Spleen (tissue), 11 donors: ENCODE results near the gene SSTR4. TPM values are rescaled to one million over a fixed set of nuclear protein-coding genes. Genes with fewer than 3 reads are reported as not detected.

ENCODE experiments used
- DNase-seq: peaks from one replicate; pipeline ENCODE4 v3.0.0-alpha.2; 2020
- H3K27ac ChIP-seq, 8 donors: fragments of 200-600 bp; sonication (generic) in 7 of 8; 1 replicate in 4 of 8; 2 replicates in 4 of 8; pipeline versions ENCODE4 v1.5.0 to v1.8.0; 2016 to 2021; ENCODE audit warnings: inconsistent platforms in 4 of 8, mild to moderate bottlenecking in 4 of 8, moderate library complexity in 1 of 8
- H3K27me3 ChIP-seq, 7 donors: fragments of 200-600 bp; sonication (generic) in 6 of 7; replicated peaks in 1 of 7; 1 replicate in 4 of 7; 2 replicates in 3 of 7; pipeline versions ENCODE4 v1.5.0 to v1.8.0; 2016 to 2021; ENCODE audit warnings: inconsistent platforms in 3 of 7, mild to moderate bottlenecking in 1 of 7
- H3K36me3 ChIP-seq, 6 donors: fragments of 200-600 bp; sonication (generic) in 5 of 6; 1 replicate in 4 of 6; 2 replicates in 2 of 6; pipeline versions ENCODE4 v1.5.0 to v1.8.0; 2016 to 2021; ENCODE audit warnings: inconsistent platforms in 2 of 6
- H3K4me1 ChIP-seq, 6 donors: fragments of 200-600 bp; sonication (generic) in 5 of 6; 1 replicate in 3 of 6; 2 replicates in 3 of 6; pipeline versions ENCODE4 v1.5.0 to v1.8.0; 2016 to 2021; ENCODE audit warnings: inconsistent platforms in 3 of 6
- H3K4me3 ChIP-seq, 8 donors: fragments of 200-600 bp; sonication (generic) in 7 of 8; 1 replicate in 4 of 8; 2 replicates in 4 of 8; pipeline versions ENCODE4 v1.5.0 to v1.8.0; 2016 to 2021; ENCODE audit warnings: inconsistent platforms in 4 of 8, mild to moderate bottlenecking in 4 of 8, moderate library complexity in 2 of 8
- H3K9me3 ChIP-seq, 8 donors: fragments of 200-600 bp; sonication (generic) in 7 of 8; 1 replicate in 4 of 8; 2 replicates in 4 of 8; pipeline versions ENCODE4 v1.5.0 to v1.8.0; 2016 to 2021; ENCODE audit warnings: inconsistent platforms in 4 of 8
- POLR2A ChIP-seq, 3 donors: fragments of 450-650 bp; IDR thresholded peaks; one replicate each; pipeline ENCODE4 v1.5.1; 2017; ENCODE audit warnings: antibody characterized with exemption in 3 of 3, mild to moderate bottlenecking in 1 of 3
- POLR2AphosphoS5 ChIP-seq, 3 donors: sonication (generic); formaldehyde crosslinking; IDR thresholded peaks; one replicate each; pipeline ENCODE4 v1.5.1; 2017; ENCODE audit warnings: antibody characterized with exemption in 3 of 3
- WGBS, 5 donors: extraction: QIAGEN DNeasy Blood & Tissue Kit in 3 of 5; methylation state at CpG; one replicate each; pipeline versions ENCODE4 v1.1.5 to v1.1.7; 2013 to 2018; 5-methylcytosine and 5-hydroxymethylcytosine counted together
- intact Hi-C: fragments of 100-400 bp; cut with DNase I; formaldehyde crosslinking; loops from one replicate; pipeline ENCODE4 v1.15.0; 2023; ENCODE audit warnings: low total_unique reads
- polyA plus RNA-seq, 3 donors: library from polyadenylated mRNA; stranded (reverse); fragments of 200-250 nt; gene quantifications; one replicate each; pipeline ENCODE4 v1.2.1, GENCODE V29; 2013
- total RNA-seq, 7 donors: library from RNA; depleted of rRNA in 3 of 7; stranded (reverse); fragments of >200 nt in 3 of 7; fragmentation: NEBNext Ultra II Directional in 4 of 7; extraction: Animal tissue kit (Norgen Biotek cat#: 25700) in 4 of 7; gene quantifications; one replicate each; pipeline versions ENCODE4 v1.1.0 to v1.2.1, GENCODE V29; 2016 to 2021
- TF ChIP-seq, protein P1 (sequence below), 11 experiments: fragments of 200-600 bp in 7 of 11; fragments of 450-650 bp in 4 of 11; sonication (generic) in 4 of 11; IDR thresholded peaks in 8 of 11; conservative IDR thresholded peaks in 3 of 11; 1 replicate in 7 of 11; 2 replicates in 4 of 11; pipeline versions ENCODE4 v1.4.0 to v1.8.0; 2016 to 2021; ENCODE audit warnings: antibody characterized with exemption in 11 of 11, inconsistent platforms in 4 of 11, mild to moderate bottlenecking in 1 of 11
- donor health status: healthy with polysubstance abuse.
- donor health status: DM: no; HTN: no; CAD: no; lungs with moderate emphysema.
- donor health status: DM: no; HTN: no; CAD: no.
- donor health status: Bipolar disorder and iron deficiency.
- donor health status: healthy.
- donor health status: DM: no; HTN: no; CAD: no.
- donor health status: DM: yes; HTN: yes; CAD: no.

SSTR4 gene
- total and polyA plus RNA-seq, 10 donors, result not detected

- no peak overlapping the region for H3K27ac ChIP-seq
- peaks cover 0 to 25% (median 4%) of the 10 kb centered on the region in 6 donors for H3K4me1 ChIP-seq
- intact Hi-C loops, result no loop called here
- no peaks in the 10 kb centered on the region for H3K36me3 ChIP-seq
- peaks cover 0 to 55% (median 16%) of the 10 kb centered on the region in 7 donors for H3K27me3 ChIP-seq
- WGBS, 5 donors, result 75 to 90% (median 81%) methylated on average over 1 to 4 of the region's 4 CpGs
- H3K9me3 ChIP-seq, result no peaks in the 10 kb centered on the region
- H3K4me3 ChIP-seq, result no peak overlapping the region
- DNase-seq, result no peak
- TF ChIP-seq, protein P1, sequence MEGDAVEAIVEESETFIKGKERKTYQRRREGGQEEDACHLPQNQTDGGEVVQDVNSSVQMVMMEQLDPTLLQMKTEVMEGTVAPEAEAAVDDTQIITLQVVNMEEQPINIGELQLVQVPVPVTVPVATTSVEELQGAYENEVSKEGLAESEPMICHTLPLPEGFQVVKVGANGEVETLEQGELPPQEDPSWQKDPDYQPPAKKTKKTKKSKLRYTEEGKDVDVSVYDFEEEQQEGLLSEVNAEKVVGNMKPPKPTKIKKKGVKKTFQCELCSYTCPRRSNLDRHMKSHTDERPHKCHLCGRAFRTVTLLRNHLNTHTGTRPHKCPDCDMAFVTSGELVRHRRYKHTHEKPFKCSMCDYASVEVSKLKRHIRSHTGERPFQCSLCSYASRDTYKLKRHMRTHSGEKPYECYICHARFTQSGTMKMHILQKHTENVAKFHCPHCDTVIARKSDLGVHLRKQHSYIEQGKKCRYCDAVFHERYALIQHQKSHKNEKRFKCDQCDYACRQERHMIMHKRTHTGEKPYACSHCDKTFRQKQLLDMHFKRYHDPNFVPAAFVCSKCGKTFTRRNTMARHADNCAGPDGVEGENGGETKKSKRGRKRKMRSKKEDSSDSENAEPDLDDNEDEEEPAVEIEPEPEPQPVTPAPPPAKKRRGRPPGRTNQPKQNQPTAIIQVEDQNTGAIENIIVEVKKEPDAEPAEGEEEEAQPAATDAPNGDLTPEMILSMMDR (IDR thresholded peaks at IDR 0.05 in 8 of 11, conservative IDR thresholded peaks at IDR 0.05 in 3 of 11), result no peak
- TF ChIP-seq POLR2AphosphoS5 (IDR thresholded peaks at IDR 0.05), result no peak
These were observed 1.2 kb upstream of the SSTR4 start for GRCh38 chr20:23033918-23034317.

DNA sequence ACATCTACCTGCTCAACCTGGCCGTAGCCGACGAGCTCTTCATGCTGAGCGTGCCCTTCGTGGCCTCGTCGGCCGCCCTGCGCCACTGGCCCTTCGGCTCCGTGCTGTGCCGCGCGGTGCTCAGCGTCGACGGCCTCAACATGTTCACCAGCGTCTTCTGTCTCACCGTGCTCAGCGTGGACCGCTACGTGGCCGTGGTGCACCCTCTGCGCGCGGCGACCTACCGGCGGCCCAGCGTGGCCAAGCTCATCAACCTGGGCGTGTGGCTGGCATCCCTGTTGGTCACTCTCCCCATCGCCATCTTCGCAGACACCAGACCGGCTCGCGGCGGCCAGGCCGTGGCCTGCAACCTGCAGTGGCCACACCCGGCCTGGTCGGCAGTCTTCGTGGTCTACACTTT, 619 bp downstream of the SSTR4 start:
- Histone ChIP-seq H3K4me1 (peaks cover 0 to 17% (median 4%) of the 10 kb centered on the region in 6 donors), H3K27ac (no peak overlapping the region), H3K4me3 (peak overlapping the region in 1 of 8 donors; percentile 46), H3K36me3 (no peaks in the 10 kb centered on the region), H3K27me3 (peaks cover 0 to 71% (median 16%) of the 10 kb centered on the region in 7 donors), H3K9me3 (no peaks in the 10 kb centered on the region)
- DNase-seq, result no peak
- WGBS, 5 donors, result 91 to 94% (median 93%) methylated on average over 39 to 41 of the region's 41 CpGs
- intact Hi-C loops, result no loop called here
- no peak for TF ChIP-seq POLR2AphosphoS5 (IDR thresholded peaks at IDR 0.05)

DNA sequence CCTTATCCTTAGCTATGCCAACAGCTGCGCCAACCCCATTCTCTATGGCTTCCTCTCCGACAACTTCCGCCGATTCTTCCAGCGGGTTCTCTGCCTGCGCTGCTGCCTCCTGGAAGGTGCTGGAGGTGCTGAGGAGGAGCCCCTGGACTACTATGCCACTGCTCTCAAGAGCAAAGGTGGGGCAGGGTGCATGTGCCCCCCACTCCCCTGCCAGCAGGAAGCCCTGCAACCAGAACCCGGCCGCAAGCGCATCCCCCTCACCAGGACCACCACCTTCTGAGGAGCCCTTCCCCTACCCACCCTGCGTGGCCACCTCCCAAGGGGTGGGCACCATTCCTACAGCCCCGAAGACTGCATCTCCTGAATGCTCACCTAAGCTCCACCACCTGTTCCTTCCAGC, 1.3 kb downstream of the SSTR4 start:
- H3K27me3 ChIP-seq, result peaks cover 0 to 71% (median 16%) of the 10 kb centered on the region in 7 donors
- no peaks in the 10 kb centered on the region for H3K9me3 ChIP-seq
- H3K36me3 ChIP-seq, result no peaks in the 10 kb centered on the region
- intact Hi-C loops, result no loop called here
- no peak overlapping the region for H3K4me3 ChIP-seq
- no peak for DNase-seq
- 87 to 97% (median 95%) methylated on average over 11 of the region's 11 CpGs for WGBS, 5 donors
- no peak for TF ChIP-seq POLR2A (IDR thresholded peaks at IDR 0.05)
- TF ChIP-seq, protein P1 (IDR thresholded peaks at IDR 0.05 in 8 of 11, conservative IDR thresholded peaks at IDR 0.05 in 3 of 11), result no peak
- TF ChIP-seq POLR2AphosphoS5 (IDR thresholded peaks at IDR 0.05), result no peak
- H3K4me1 ChIP-seq, result peaks cover 0 to 17% (median 4%) of the 10 kb centered on the region in 6 donors
- H3K27ac ChIP-seq, result no peak overlapping the region

- TF ChIP-seq POLR2AphosphoS5 (IDR thresholded peaks at IDR 0.05), result no peak
- TF ChIP-seq POLR2A (IDR thresholded peaks at IDR 0.05), result no peak
- TF ChIP-seq, protein P1 (IDR thresholded peaks at IDR 0.05 in 8 of 11, conservative IDR thresholded peaks at IDR 0.05 in 3 of 11), result no peak
- intact Hi-C loops, result no loop called here
- no peak for DNase-seq
- H3K27me3 ChIP-seq, result peaks cover 0 to 71% (median 16%) of the 10 kb centered on the region in 7 donors
- no peaks in the 10 kb centered on the region for H3K36me3 ChIP-seq
- H3K4me1 ChIP-seq, result peaks cover 0 to 17% (median 6%) of the 10 kb centered on the region in 6 donors
- no peak overlapping the region for H3K4me3 ChIP-seq
- no peaks in the 10 kb centered on the region for H3K9me3 ChIP-seq
- H3K27ac ChIP-seq, result no peak overlapping the region
- WGBS, 5 donors, result 18 to 31% (median 29%) methylated on average over 2 to 3 of the region's 3 CpGs
These were observed 1.9 kb downstream of the SSTR4 start for GRCh38 chr20:23037017-23037481.
